HEK293 (cell line): ENCODE data around the gene KDM6A.

Source experiments
- BCL11B ChIP-seq: fragments of 450-650 bp; formaldehyde crosslinking; IDR thresholded peaks from 2 replicates; pipeline ENCODE4 v1.5.1; 2016; ENCODE audit warnings: low read depth, missing biosample characterization, missing genetic modification characterization
- FEZF1 ChIP-seq: fragments of 450-650 bp; formaldehyde crosslinking; IDR thresholded peaks from 2 replicates; pipeline ENCODE4 v1.5.1; 2016; ENCODE audit warnings: missing biosample characterization, missing genetic modification characterization
- GLIS2 ChIP-seq: fragments of 450-650 bp; formaldehyde crosslinking; IDR thresholded peaks from 2 replicates; pipeline ENCODE4 v1.5.1; 2016; ENCODE audit warnings: missing biosample characterization, missing genetic modification characterization
- HIC1 ChIP-seq: fragments of 450-650 bp; formaldehyde crosslinking; IDR thresholded peaks from 2 replicates; pipeline ENCODE4 v1.5.1; 2016; ENCODE audit warnings: missing biosample characterization, missing genetic modification characterization
- HOXD13 ChIP-seq: sonication (generic); formaldehyde crosslinking; IDR thresholded peaks from 2 replicates; pipeline ENCODE4 v1.8.0; 2022; ENCODE audit warnings: missing genetic modification reagents, borderline replicate concordance
- KLF16 ChIP-seq: fragments of 450-650 bp; formaldehyde crosslinking; IDR thresholded peaks from 2 replicates; pipeline ENCODE4 v1.5.1; 2017; ENCODE audit warnings: missing biosample characterization, missing genetic modification characterization
- OSR2 ChIP-seq: fragments of 450-650 bp; formaldehyde crosslinking; IDR thresholded peaks from 2 replicates; pipeline ENCODE4 v1.5.1; 2016; ENCODE audit warnings: missing biosample characterization, missing genetic modification characterization
- OVOL3 ChIP-seq: fragments of 450-650 bp; formaldehyde crosslinking; IDR thresholded peaks from 2 replicates; pipeline ENCODE4 v1.5.1; 2016; ENCODE audit warnings: missing biosample characterization, missing genetic modification characterization
- PATZ1 ChIP-seq: fragments of 450-650 bp; formaldehyde crosslinking; IDR thresholded peaks from 2 replicates; pipeline ENCODE4 v1.5.1; 2016; ENCODE audit warnings: missing biosample characterization, missing genetic modification characterization
- PBX3 ChIP-seq: sonication (generic); formaldehyde crosslinking; IDR thresholded peaks from 2 replicates; pipeline ENCODE4 v1.8.1; 2022; ENCODE audit warnings: mild to moderate bottlenecking, moderate library complexity, missing genetic modification reagents
- PRDM10 ChIP-seq: fragments of 450-650 bp; formaldehyde crosslinking; IDR thresholded peaks from 2 replicates; pipeline ENCODE4 v1.5.1; 2016; ENCODE audit warnings: missing biosample characterization, missing genetic modification characterization
- SCRT2 ChIP-seq: fragments of 450-650 bp; formaldehyde crosslinking; IDR thresholded peaks from 2 replicates; pipeline ENCODE4 v1.5.1; 2016; ENCODE audit warnings: missing biosample characterization, missing genetic modification characterization
- TRIM28 ChIP-seq: IDR thresholded peaks from 2 replicates; pipeline ENCODE4 v1.6.1; 2011; ENCODE audit warnings: low read length, control low read depth, borderline replicate concordance
- ZBTB49 ChIP-seq: fragments of 450-650 bp; formaldehyde crosslinking; IDR thresholded peaks from 2 replicates; pipeline ENCODE4 v1.5.1; 2016; ENCODE audit warnings: missing biosample characterization, missing genetic modification characterization, low read depth
- ZBTB8A ChIP-seq: fragments of 450-650 bp; formaldehyde crosslinking; IDR thresholded peaks from 2 replicates; pipeline ENCODE4 v1.5.1; 2016; ENCODE audit warnings: missing biosample characterization, missing genetic modification characterization
- ZEB2 ChIP-seq: fragments of 450-650 bp; formaldehyde crosslinking; IDR thresholded peaks from 2 replicates; pipeline ENCODE4 v1.5.1; 2016; ENCODE audit warnings: missing biosample characterization, missing genetic modification characterization
- ZFHX2 ChIP-seq: fragments of 450-650 bp; formaldehyde crosslinking; conservative IDR thresholded peaks from 2 replicates; pipeline ENCODE4 v1.5.1; 2016; ENCODE audit warnings: missing biosample characterization, missing genetic modification characterization
- ZNF184 ChIP-seq: fragments of 450-650 bp; IDR thresholded peaks from 2 replicates; pipeline ENCODE4 v1.5.1; 2018; ENCODE audit warnings: missing biosample characterization, mild to moderate bottlenecking, missing genetic modification characterization
- ZNF341 ChIP-seq: fragments of 450-650 bp; formaldehyde crosslinking; IDR thresholded peaks from 2 replicates; pipeline ENCODE4; 2016; ENCODE audit warnings: low read depth, missing biosample characterization, missing genetic modification characterization
- ZNF37A ChIP-seq: fragments of 450-650 bp; IDR thresholded peaks from 2 replicates; pipeline ENCODE4 v1.5.1; 2018; ENCODE audit warnings: missing biosample characterization, missing genetic modification characterization
- ZNF530 ChIP-seq: fragments of 450-650 bp; formaldehyde crosslinking; IDR thresholded peaks from 2 replicates; pipeline ENCODE4 v1.5.1; 2016; ENCODE audit warnings: low read depth, missing biosample characterization, missing genetic modification characterization
- ZNF580 ChIP-seq: fragments of 450-650 bp; formaldehyde crosslinking; IDR thresholded peaks from 2 replicates; pipeline ENCODE4 v1.5.1; 2016; ENCODE audit warnings: missing biosample characterization, missing genetic modification characterization
- ZNF596 ChIP-seq: fragments of 450-650 bp; IDR thresholded peaks from 2 replicates; pipeline ENCODE4 v1.5.0; 2018; ENCODE audit warnings: missing biosample characterization, mild to moderate bottlenecking, missing genetic modification characterization, moderate library complexity
- ZNF76 ChIP-seq: fragments of 450-650 bp; formaldehyde crosslinking; IDR thresholded peaks from 2 replicates; pipeline ENCODE4; 2016; ENCODE audit warnings: low read depth, missing biosample characterization, missing genetic modification characterization, borderline replicate concordance
- ZNF843 ChIP-seq: fragments of 450-650 bp; formaldehyde crosslinking; IDR thresholded peaks from 2 replicates; pipeline ENCODE4 v1.5.1; 2016; ENCODE audit warnings: missing biosample characterization, missing genetic modification characterization
- ZSCAN23 ChIP-seq: fragments of 450-650 bp; formaldehyde crosslinking; IDR thresholded peaks from 2 replicates; pipeline ENCODE4 v1.5.1; 2016; ENCODE audit warnings: missing biosample characterization, missing genetic modification characterization

The KDM6A gene

GRCh38 chrX:44954562-44954961 lies 81.6 kb downstream of the KDM6A start (continued):
- no peak for TF ChIP-seq ZBTB49 (tag by site-specific recombination)
- TF ChIP-seq TRIM28 = no peak
- TF ChIP-seq ZNF341 (tag by site-specific recombination) = peak; percentile 29; the same call in 1 of the 2 replicates
- peak; percentile 40; the same call in 1 of the 2 replicates for TF ChIP-seq ZBTB8A
- no peak for TF ChIP-seq ZNF76 (tag by site-specific recombination)
- TF ChIP-seq ZNF843 (tag by site-specific recombination) = 0 out of 2 replicates have a peak, but pooled peaks have one; percentile 56
- no peak for TF ChIP-seq ZNF596 (tag by site-specific recombination)
- TF ChIP-seq BCL11B = 0 out of 2 replicates have a peak, but pooled peaks have one; percentile 12
- no peak for TF ChIP-seq PRDM10 (tag by site-specific recombination)
- TF ChIP-seq ZNF37A (tag by site-specific recombination) = no peak
- TF ChIP-seq HIC1 = peak; percentile 61
- TF ChIP-seq FEZF1 (tag by site-specific recombination) = peak; percentile 37; the same call in 1 of the 2 replicates
- TF ChIP-seq ZSCAN23 (tag by site-specific recombination) = 0 out of 2 replicates have a peak, but pooled peaks have one; percentile 8
- TF ChIP-seq ZNF184 (tag by site-specific recombination) = no peak
- TF ChIP-seq ZFHX2 (tag by site-specific recombination) = peak; percentile 99
- TF ChIP-seq ZEB2 (tag by site-specific recombination) = 0 out of 2 replicates have a peak, but pooled peaks have one; percentile 25
- peak; percentile 75 for TF ChIP-seq ZNF580 (tag by site-specific recombination)
- peak; percentile 97 for TF ChIP-seq OSR2 (tag by site-specific recombination)
- no peak for TF ChIP-seq ZNF530 (tag by site-specific recombination)
- TF ChIP-seq GLIS2 (tag by site-specific recombination) = no peak
- 0 out of 2 replicates have a peak, but pooled peaks have one; percentile 37 for TF ChIP-seq HOXD13 (CRISPR knock-in tag)
- TF ChIP-seq OVOL3 (tag by site-specific recombination) = peak; percentile 67; the same call in 1 of the 2 replicates
- TF ChIP-seq KLF16 = no peak
- TF ChIP-seq SCRT2 (tag by site-specific recombination) = peak; percentile 96
- TF ChIP-seq PBX3 (CRISPR knock-in tag) = no peak
- TF ChIP-seq PATZ1 = no peak
- TF ChIP-seq, all 188 proteins: peak for 20
